Omental fat pad (tissue), 4 donors: ENCODE data around the gene MRPL1. TPM values are rescaled to one million over a fixed set of nuclear protein-coding genes. Genes with fewer than 3 reads are reported as not detected.
"Not testable (repeated sequence)": the region's sequence is repeated elsewhere in the genome, so short reads cannot be mapped to it uniquely, and the experiment has no call there.

Experiments
- ATAC-seq: fragments of 150-250 bp; one replicate; pipeline ENCODE4 v1.9.1; 2016; ENCODE audit warnings: mild to moderate bottlenecking, moderate library complexity; ENCODE audit not compliant: low FRiP score
- DNase-seq: peaks from one replicate; pipeline ENCODE4 v3.0.0-alpha.2; 2019; ENCODE audit warnings: low spot score
- CTCF ChIP-seq, 3 donors: fragments of 450-650 bp; IDR thresholded peaks; one replicate each; pipeline ENCODE4 v1.5.1; 2016 to 2017; ENCODE audit warnings: antibody characterized with exemption in 3 of 3, mild to moderate bottlenecking in 3 of 3, moderate library complexity in 2 of 3
- total RNA-seq, 4 donors: library from RNA; depleted of rRNA; stranded (reverse); fragments of >200 nt; gene quantifications; one replicate each; pipeline ENCODE4 v1.1.0, GENCODE V29; 2016

The MRPL1 gene
- total RNA-seq, 4 donors from 2014 or later: 17.1 to 20.5 (median 18.7) TPM

- ATAC-seq: no peak
- no peak for TF ChIP-seq CTCF (IDR thresholded peaks at IDR 0.05)
- DNase-seq: no peak
Observed at GRCh38 chr4:77952457-77952856, 89.8 kb downstream of the MRPL1 start.

GRCh38 chr4:77954690-77955089 lies 92.1 kb downstream of the MRPL1 start:
- TF ChIP-seq CTCF (IDR thresholded peaks at IDR 0.05): no peak
- DNase-seq (no peak), ATAC-seq (no peak)

GRCh38 chr4:77956917-77957316 lies 94.3 kb downstream of the MRPL1 start:
- ATAC-seq: no peak
- DNase-seq: no peak
- TF ChIP-seq CTCF (IDR thresholded peaks at IDR 0.05): no peak

GRCh38 chr4:77958897-77959296 lies 96.3 kb downstream of the MRPL1 start:
- DNase-seq: no peak
- no peak for ATAC-seq
- no peak for TF ChIP-seq CTCF (IDR thresholded peaks at IDR 0.05)

GRCh38 chr4:77959566-77960338 lies 97.1 kb downstream of the MRPL1 start:
- TF ChIP-seq CTCF (IDR thresholded peaks at IDR 0.05): no peak
- DNase-seq: no peak
- ATAC-seq: no peak

- ATAC-seq: no peak
- no peak for DNase-seq
- no peak for TF ChIP-seq CTCF (IDR thresholded peaks at IDR 0.05)
Observed at GRCh38 chr4:77960367-77960766, 97.7 kb downstream of the MRPL1 start.

GRCh38 chr4:77963004-77963403 lies 100.4 kb downstream of the MRPL1 start:
- no peak for ATAC-seq
- no peak for DNase-seq
- no peak for TF ChIP-seq CTCF (IDR thresholded peaks at IDR 0.05)

GRCh38 chr4:77973657-77974056 lies 111.0 kb downstream of the MRPL1 start:
- DNase-seq, ATAC-seq: not testable (repeated sequence)

GRCh38 chr4:77982900-77983540 lies 120.4 kb downstream of the MRPL1 start:
- not testable (repeated sequence) for DNase-seq, ATAC-seq

- DNase-seq, ATAC-seq: not testable (repeated sequence)
Observed at GRCh38 chr4:77983612-77984311, 121.1 kb downstream of the MRPL1 start.
